Bronchus fibroblast of lung (primary cell): Measurements from ENCODE around the gene GOLGA6L1. TPM values are rescaled to one million over a fixed set of nuclear protein-coding genes. Genes with fewer than 3 reads are reported as not detected.

Source experiments
- total RNA-seq: library from RNA; depleted of rRNA; stranded (reverse); fragments of >200 nt; gene quantifications from 2 replicates; pipeline ENCODE4 v1.2.3, GENCODE V29; 2015

GOLGA6L1 gene
- total RNA-seq: not detected in 2 replicates

GRCh38 chr15:23136722-23137121, at the start of gene GOLGA6L1:
TSS of gene GOLGA6L1 (minus strand) at chr15:23136822. CDS start at chr15:23136731, 91 bp downstream.

Other genes with a start within 250 kb of the GOLGA6L1 start
- 61.2 and 71.1 TPM in 2 replicates for gene CYFIP1, start 156.5 kb downstream of the GOLGA6L1 start, total RNA-seq
- gene TUBGCP5, start 97.3 kb downstream of the GOLGA6L1 start, total RNA-seq: 10.8 and 11.9 TPM in 2 replicates
- not detected in 2 replicates for gene GOLGA6L26, start 197.4 kb upstream of the GOLGA6L1 start, total RNA-seq
- not detected in 2 replicates for gene GOLGA8S, start 217.9 kb upstream of the GOLGA6L1 start, total RNA-seq